WTC11 (cell line): ENCODE data around the gene TBC1D4. TPM values are rescaled to one million over a fixed set of nuclear protein-coding genes. Genes with fewer than 3 reads are reported as not detected.

Experiments used
- ATAC-seq: fragments of 200-7000 bp; cut with Tn5 transposase; 2 replicates; pipeline ENCODE4 v1.10.0; 2021; ENCODE audit warnings: mild to moderate bottlenecking, moderate library complexity
- CTCF ChIA-PET: fragments of 300-600 bp; sonication (Branson Sonifier 250); formaldehyde crosslinking; loops from one replicate; lab custom pipeline; 2021; ENCODE audit warnings: antibody characterized with exemption; lab: Charles Lee
- POLR2A ChIA-PET: fragments of 350-600 bp; sonication (Branson Sonifier 250); formaldehyde crosslinking; loops from one replicate; lab custom pipeline; 2021; ENCODE audit warnings: antibody characterized with exemption; lab: Charles Lee
- DNase-seq: peaks from one replicate; pipeline ENCODE4 v3.0.0; 2021; ENCODE audit warnings: low spot score
- H3K27ac Mint-ChIP-seq: 2 replicates; pipeline ENCODE4 v1.8.0; 2021; ENCODE audit warnings: mixed read lengths
- H3K27me3 Mint-ChIP-seq: 2 replicates; pipeline ENCODE4 v1.8.0; 2021; ENCODE audit warnings: low read depth, mild to moderate bottlenecking, moderate library complexity, mixed read lengths
- H3K36me3 Mint-ChIP-seq: 2 replicates; pipeline ENCODE4 v1.8.0; 2021; ENCODE audit warnings: mixed read lengths
- H3K4me1 Mint-ChIP-seq: 2 replicates; pipeline ENCODE4 v1.8.0; 2022; ENCODE audit warnings: mixed read lengths
- H3K4me3 Mint-ChIP-seq: 2 replicates; pipeline ENCODE4 v1.8.0; 2021; ENCODE audit warnings: mild to moderate bottlenecking, moderate library complexity, mixed read lengths
- H3K9me3 Mint-ChIP-seq: 2 replicates; pipeline ENCODE4 v1.8.0; 2021; ENCODE audit warnings: mixed read lengths
- ARID4B ChIP-seq: sonication (generic); formaldehyde crosslinking; IDR thresholded peaks from 2 replicates; pipeline ENCODE4 v1.8.0; 2023; ENCODE audit warnings: missing genetic modification reagents, mild to moderate bottlenecking, borderline replicate concordance
- ATF2 ChIP-seq: sonication (generic); formaldehyde crosslinking; IDR thresholded peaks from 2 replicates; pipeline ENCODE4 v1.8.1; 2022; ENCODE audit warnings: low read depth, missing genetic modification reagents, borderline replicate concordance
- ATF6 ChIP-seq: sonication (generic); formaldehyde crosslinking; IDR thresholded peaks from 2 replicates; pipeline ENCODE4 v1.8.1; 2023; ENCODE audit warnings: mild to moderate bottlenecking, missing genetic modification reagents
- CREM ChIP-seq: sonication (generic); formaldehyde crosslinking; IDR thresholded peaks from 2 replicates; pipeline ENCODE4 v1.8.1; 2022; ENCODE audit warnings: mild to moderate bottlenecking, missing genetic modification reagents, moderate library complexity
- CTCF ChIP-seq: fragments of 200-600 bp; IDR thresholded peaks from 2 replicates; pipeline ENCODE4 v1.8.0; 2022; ENCODE audit warnings: antibody characterized with exemption
- ELF4 ChIP-seq: sonication (generic); formaldehyde crosslinking; IDR thresholded peaks from 2 replicates; pipeline ENCODE4 v1.8.1; 2022; ENCODE audit warnings: low read depth, mild to moderate bottlenecking, moderate library complexity, missing genetic modification reagents
- HMGA2 ChIP-seq: fragments of 250-450 bp; sonication (Bioruptor Pico); IDR thresholded peaks from 2 replicates; pipeline ENCODE4 v1.4.0; 2021; ENCODE audit warnings: mild to moderate bottlenecking, moderate library complexity
- IRF1 ChIP-seq: sonication (generic); formaldehyde crosslinking; IDR thresholded peaks from 2 replicates; pipeline ENCODE4 v1.8.0; 2023; ENCODE audit warnings: missing genetic modification reagents
- JAZF1 ChIP-seq: fragments of 250-450 bp; sonication (Bioruptor Pico); IDR thresholded peaks from 2 replicates; pipeline ENCODE4 v1.9.0; 2021; ENCODE audit warnings: moderate library complexity, mild to moderate bottlenecking, inconsistent platforms
- NFATC4 ChIP-seq: fragments of 250-450 bp; sonication (Bioruptor Pico); IDR thresholded peaks from 2 replicates; pipeline ENCODE4 v1.9.0; 2021; ENCODE audit warnings: mild to moderate bottlenecking
- NR1H2 ChIP-seq: sonication (generic); formaldehyde crosslinking; IDR thresholded peaks from 2 replicates; pipeline ENCODE4 v1.9.0; 2021; ENCODE audit warnings: mild to moderate bottlenecking, moderate library complexity, missing genetic modification reagents
- PRDM15 ChIP-seq: sonication (generic); formaldehyde crosslinking; IDR thresholded peaks from 2 replicates; pipeline ENCODE4 v1.8.0; 2022; ENCODE audit warnings: missing genetic modification reagents
- PRRX2 ChIP-seq: fragments of 250-450 bp; sonication (Bioruptor Pico); IDR thresholded peaks from 2 replicates; pipeline ENCODE4 v1.8.0; 2021; ENCODE audit warnings: mild to moderate bottlenecking
- RELA ChIP-seq: sonication (generic); formaldehyde crosslinking; IDR thresholded peaks from 2 replicates; pipeline ENCODE4 v1.8.1; 2022; ENCODE audit warnings: missing genetic modification reagents, mild to moderate bottlenecking, borderline replicate concordance
- SP1 ChIP-seq: sonication (generic); formaldehyde crosslinking; conservative IDR thresholded peaks from 2 replicates; pipeline ENCODE4 v1.8.1; 2022; ENCODE audit warnings: missing genetic modification reagents
- TEAD4 ChIP-seq: sonication (generic); formaldehyde crosslinking; IDR thresholded peaks from 2 replicates; pipeline ENCODE4 v1.8.0; 2022; ENCODE audit warnings: mild to moderate bottlenecking, missing genetic modification reagents
- ZNF232 ChIP-seq: sonication (generic); formaldehyde crosslinking; IDR thresholded peaks from 2 replicates; pipeline ENCODE4 v1.8.0; 2022; ENCODE audit warnings: mild to moderate bottlenecking, missing genetic modification reagents
- ZNF263 ChIP-seq: sonication (generic); formaldehyde crosslinking; IDR thresholded peaks from 2 replicates; pipeline ENCODE4 v1.8.1; 2022; ENCODE audit warnings: low read depth, mild to moderate bottlenecking, moderate library complexity, missing genetic modification reagents
- ZNF416 ChIP-seq: fragments of 250-450 bp; sonication (Bioruptor Pico); IDR thresholded peaks from 2 replicates; pipeline ENCODE4 v1.9.0; 2021; ENCODE audit warnings: mild to moderate bottlenecking, inconsistent platforms
- ZNF671 ChIP-seq: fragments of 250-450 bp; sonication (Bioruptor Pico); IDR thresholded peaks from 2 replicates; pipeline ENCODE4 v1.8.0; 2021; ENCODE audit warnings: mild to moderate bottlenecking
- total RNA-seq: library from RNA; stranded (reverse); gene quantifications from 3 replicates; pipeline ENCODE4 v1.2.3, GENCODE V29; 2021

The TBC1D4 gene
- total RNA-seq, 1 experiment from 2014 or later, result 37.1 TPM

GRCh38 chr13:75302071-75302698 is 179.8 kb downstream of the TBC1D4 start:
- H3K4me3 Mint-ChIP-seq, result no peak overlapping the region
- H3K27me3 Mint-ChIP-seq, result no peaks in the 10 kb centered on the region
- H3K36me3 Mint-ChIP-seq, result peaks cover 18% of the 10 kb centered on the region
- H3K27ac Mint-ChIP-seq, result no peak overlapping the region
- no peak for TF ChIP-seq ATF6 (CRISPR knock-in tag)
- no peak for TF ChIP-seq ATF2 (CRISPR knock-in tag)
- TF ChIP-seq SP1 (CRISPR knock-in tag), result no peak
- no peak for TF ChIP-seq IRF1 (CRISPR knock-in tag)
- TF ChIP-seq ZNF232, result no peak
- TF ChIP-seq PRDM15 (CRISPR knock-in tag), result no peak
- TF ChIP-seq TEAD4 (CRISPR knock-in tag), result no peak
- TF ChIP-seq CREM (CRISPR knock-in tag), result no peak
- TF ChIP-seq JAZF1 (CRISPR knock-in tag), result no peak
- no peak for TF ChIP-seq ZNF671 (CRISPR knock-in tag)
- no peak for TF ChIP-seq NR1H2
- TF ChIP-seq ELF4 (CRISPR knock-in tag), result no peak
- TF ChIP-seq PRRX2 (CRISPR knock-in tag), result no peak
- no peak for TF ChIP-seq HMGA2 (CRISPR knock-in tag)
- TF ChIP-seq RELA, result no peak
- TF ChIP-seq, all 79 proteins: peak for 0
- no peaks in the 10 kb centered on the region for H3K9me3 Mint-ChIP-seq
- H3K4me1 Mint-ChIP-seq, result peaks cover under 1% of the 10 kb centered on the region; the same call in 1 of the 2 replicates
- CTCF ChIA-PET, result no interaction called here
- ATAC-seq (no peak), DNase-seq (no peak)
- POLR2A ChIA-PET, result no interaction called here

GRCh38 chr13:75299913-75300862 is 181.8 kb downstream of the TBC1D4 start:
- Mint-ChIP-seq H3K4me1 (no peaks in the 10 kb centered on the region), H3K27ac (no peak overlapping the region), H3K36me3 (peaks cover 13% of the 10 kb centered on the region; the same call in 1 of the 2 replicates), H3K27me3 (no peaks in the 10 kb centered on the region), H3K9me3 (no peaks in the 10 kb centered on the region), H3K4me3 (no peak overlapping the region)
- ChIA-PET POLR2A (no interaction called here), CTCF (no interaction called here)
- no peak for DNase-seq
- no peak for ATAC-seq
- TF ChIP-seq NFATC4, result no peak
- no peak for TF ChIP-seq CTCF
- no peak for TF ChIP-seq SP1 (CRISPR knock-in tag)
- no peak for TF ChIP-seq ARID4B (CRISPR knock-in tag)
- no peak for TF ChIP-seq ZNF416 (CRISPR knock-in tag)
- no peak for TF ChIP-seq ZNF263 (CRISPR knock-in tag)
